SH-SY5Y (cell line): ENCODE results near the gene GTPBP4.

ENCODE experiments used
- GATA2 ChIP-seq: IDR thresholded peaks from 2 replicates; pipeline ENCODE4 v1.6.1; 2011; ENCODE audit warnings: mild to moderate bottlenecking, low read depth, low read length
- GATA3 ChIP-seq: IDR thresholded peaks from 2 replicates; pipeline ENCODE4 v1.6.1; 2011; ENCODE audit warnings: low read depth, mild to moderate bottlenecking, low read length, moderate library complexity

GRCh38 chr10:990808-991207 is 2.6 kb downstream of the GTPBP4 start:
- no peak for TF ChIP-seq GATA2
- TF ChIP-seq GATA3: no peak
